DMS 273 treated with DMSO at 0.1 percent for 48 hours (cell line): Measurements from ENCODE around the gene NOXRED1.
"Not testable (repeated sequence)": the region's sequence is repeated elsewhere in the genome, so short reads cannot be mapped to it uniquely, and the experiment has no call there.

Experiments used
- DNase-seq: peaks from one replicate; lab custom pipeline; 2025; lab: John Stamatoyannopoulos, UW

Gene NOXRED1

GRCh38 chr14:77423423-77423822 lies at the start of gene NOXRED1:
Gene NOXRED1, minus strand, starts transcription at chr14:77423523. Its CDS starts 634 bp downstream, at chr14:77422889.
- DNase-seq, result no peak

- no peak for DNase-seq
Measured at GRCh38 chr14:77470224-77470870, 47.0 kb upstream of the NOXRED1 start.

GRCh38 chr14:77469539-77469938 lies 46.2 kb upstream of the NOXRED1 start:
- DNase-seq, result no peak

- DNase-seq, result no peak
Measured at GRCh38 chr14:77469067-77469505, 45.8 kb upstream of the NOXRED1 start.

- no peak for DNase-seq
Measured at GRCh38 chr14:77467801-77468200, 44.5 kb upstream of the NOXRED1 start.

GRCh38 chr14:77459072-77459723 lies 35.9 kb upstream of the NOXRED1 start:
- peak; percentile 41 for DNase-seq

- DNase-seq, result no peak
Measured at GRCh38 chr14:77458249-77458950, 35.1 kb upstream of the NOXRED1 start.

- peak; percentile 98 for DNase-seq
Measured at GRCh38 chr14:77457522-77458248, 34.4 kb upstream of the NOXRED1 start, which contains the start of the genes AHSA1 and VIPAS39. Gene AHSA1, plus strand, starts transcription at chr14:77458093. Its CDS starts 97 bp downstream, at chr14:77458190. Gene VIPAS39, minus strand, starts transcription at chr14:77457601. Its CDS starts 3,499 bp downstream, at chr14:77454102.

- DNase-seq, result no peak
Measured at GRCh38 chr14:77457115-77457521, 33.8 kb upstream of the NOXRED1 start.

- DNase-seq, result no peak
Measured at GRCh38 chr14:77455966-77456640, 32.8 kb upstream of the NOXRED1 start.

GRCh38 chr14:77442196-77442595 lies 18.9 kb upstream of the NOXRED1 start:
- no peak for DNase-seq

GRCh38 chr14:77439861-77440260 lies 16.5 kb upstream of the NOXRED1 start:
- no peak for DNase-seq

GRCh38 chr14:77438596-77438995 lies 15.3 kb upstream of the NOXRED1 start:
- no peak for DNase-seq

GRCh38 chr14:77436042-77436441 lies 12.7 kb upstream of the NOXRED1 start:
- DNase-seq, result no peak

- DNase-seq, result no peak
Measured at GRCh38 chr14:77426396-77426795, 3.1 kb upstream of the NOXRED1 start.

GRCh38 chr14:77424862-77425261 lies 1.5 kb upstream of the NOXRED1 start:
- DNase-seq, result no peak

GRCh38 chr14:77421201-77421600 lies 2.1 kb downstream of the NOXRED1 start:
- no peak for DNase-seq

- DNase-seq, result no peak
Measured at GRCh38 chr14:77416836-77417235, 6.5 kb downstream of the NOXRED1 start.

GRCh38 chr14:77416098-77416497 lies 7.2 kb downstream of the NOXRED1 start:
- not testable (repeated sequence) for DNase-seq

GRCh38 chr14:77415403-77416030 lies 7.8 kb downstream of the NOXRED1 start:
- not testable (repeated sequence) for DNase-seq

- peak; percentile 16 for DNase-seq
Measured at GRCh38 chr14:77409131-77409533, 14.2 kb downstream of the NOXRED1 start.
